Kidney glomerular epithelial cell (primary cell): Measurements from ENCODE around the gene EVI5.

Experiments used
- DNase-seq: peaks from one replicate; lab custom pipeline; 2025; lab: John Stamatoyannopoulos, UW

EVI5 gene

GRCh38 chr1:92784639-92785500, at the start of gene EVI5:
EVI5 (minus strand) TSS chr1:92785108; CDS start chr1:92736546, 48,562 bp downstream.
- DNase-seq: peak; percentile 95

GRCh38 chr1:92834617-92835016, 49.7 kb upstream of the EVI5 start:
- DNase-seq: no peak

GRCh38 chr1:92833840-92834239, 48.9 kb upstream of the EVI5 start:
- no peak for DNase-seq

GRCh38 chr1:92832537-92833114, 47.7 kb upstream of the EVI5 start:
- DNase-seq: no peak

- peak; percentile 95 for DNase-seq
These were observed 47.0 kb upstream of the EVI5 start, which contains the start of gene RPL5 for GRCh38 chr1:92831762-92832536. RPL5 (plus strand) TSS chr1:92832040; CDS start chr1:92832115, 75 bp downstream.

- DNase-seq: no peak
These were observed 46.5 kb upstream of the EVI5 start for GRCh38 chr1:92831368-92831761.

GRCh38 chr1:92826792-92827191, 41.9 kb upstream of the EVI5 start:
- no peak for DNase-seq

- no peak for DNase-seq
These were observed 38.0 kb upstream of the EVI5 start for GRCh38 chr1:92822879-92823278.

- DNase-seq: no peak
These were observed 35.6 kb upstream of the EVI5 start for GRCh38 chr1:92820551-92820950.

- DNase-seq: no peak
These were observed 35.1 kb upstream of the EVI5 start for GRCh38 chr1:92820024-92820423.

GRCh38 chr1:92817986-92818764, 33.3 kb upstream of the EVI5 start:
- DNase-seq: no peak

- DNase-seq: no peak
These were observed 32.3 kb upstream of the EVI5 start for GRCh38 chr1:92817137-92817697.

GRCh38 chr1:92816732-92817131, 31.8 kb upstream of the EVI5 start:
- no peak for DNase-seq

GRCh38 chr1:92808381-92808780, 23.5 kb upstream of the EVI5 start:
- DNase-seq: no peak

- DNase-seq: no peak
These were observed 20.3 kb upstream of the EVI5 start for GRCh38 chr1:92805216-92805615.

- DNase-seq: peak; percentile 92
These were observed 19.9 kb upstream of the EVI5 start for GRCh38 chr1:92804721-92805201.

GRCh38 chr1:92803140-92803887, 18.4 kb upstream of the EVI5 start:
- no peak for DNase-seq

GRCh38 chr1:92797961-92798360, 13.1 kb upstream of the EVI5 start:
- no peak for DNase-seq

GRCh38 chr1:92797297-92797696, 12.4 kb upstream of the EVI5 start:
- DNase-seq: no peak

- no peak for DNase-seq
These were observed 10.3 kb upstream of the EVI5 start for GRCh38 chr1:92795166-92795565.

GRCh38 chr1:92792340-92792782, 7.5 kb upstream of the EVI5 start:
- DNase-seq: no peak
